HFFc6 (cell line): ENCODE data around the gene TTLL4. TPM values are rescaled to one million over a fixed set of nuclear protein-coding genes. Genes with fewer than 3 reads are reported as not detected.

Experiments
- DNase-seq: peaks from one replicate; pipeline ENCODE4 v3.0.0-alpha.2; 2018
- H3K27ac Mint-ChIP-seq: 2 replicates; pipeline ENCODE4 v1.8.0; 2020; ENCODE audit warnings: mild to moderate bottlenecking, mixed read lengths
- H3K27me3 Mint-ChIP-seq: 2 replicates; pipeline ENCODE4 v1.8.0; 2021; ENCODE audit warnings: mild to moderate bottlenecking, moderate library complexity, mixed read lengths; ENCODE audit not compliant: insufficient read depth
- H3K36me3 Mint-ChIP-seq: 2 replicates; pipeline ENCODE4 v1.8.0; 2021; ENCODE audit warnings: low read depth, mixed read lengths
- H3K4me1 Mint-ChIP-seq: 2 replicates; pipeline ENCODE4 v1.8.0; 2020; ENCODE audit warnings: low read depth, mixed read lengths
- H3K4me3 Mint-ChIP-seq: 2 replicates; pipeline ENCODE4 v1.8.0; 2020; ENCODE audit warnings: mild to moderate bottlenecking, moderate library complexity, mixed read lengths
- H3K9me3 Mint-ChIP-seq: 2 replicates; pipeline ENCODE4 v1.8.0; 2020; ENCODE audit warnings: mild to moderate bottlenecking, mixed read lengths
- CTCF ChIP-seq: fragments of 200-600 bp; sonication (generic); IDR thresholded peaks from 2 replicates; pipeline ENCODE4 v1.5.0; 2021; ENCODE audit warnings: antibody characterized with exemption, mild to moderate bottlenecking
- long read RNA-seq: library from polyadenylated mRNA; unstranded; transcript quantifications from one replicate; pipeline ENCODE4 v2.0.0, GENCODE V29; 2019
- total RNA-seq, 6 experiments: library from RNA; stranded (reverse); fragmentation: NEBNext Ultra II Directional; extraction: Animal tissue kit (Norgen Biotek cat#: 25700); gene quantifications; 2 replicates in 1 of 6; 3 replicates in 5 of 6; pipeline ENCODE4 v1.2.3, GENCODE V29; 2021

The TTLL4 gene
- total RNA-seq: 10 to 100 TPM; 16.1 to 19.6 (median 17.0) TPM
- long read RNA-seq, partial matches to known transcripts: 2 of 5 reads
- long read RNA-seq, other reads (novel, unspliced or antisense): 1 of 5 reads

DNA sequence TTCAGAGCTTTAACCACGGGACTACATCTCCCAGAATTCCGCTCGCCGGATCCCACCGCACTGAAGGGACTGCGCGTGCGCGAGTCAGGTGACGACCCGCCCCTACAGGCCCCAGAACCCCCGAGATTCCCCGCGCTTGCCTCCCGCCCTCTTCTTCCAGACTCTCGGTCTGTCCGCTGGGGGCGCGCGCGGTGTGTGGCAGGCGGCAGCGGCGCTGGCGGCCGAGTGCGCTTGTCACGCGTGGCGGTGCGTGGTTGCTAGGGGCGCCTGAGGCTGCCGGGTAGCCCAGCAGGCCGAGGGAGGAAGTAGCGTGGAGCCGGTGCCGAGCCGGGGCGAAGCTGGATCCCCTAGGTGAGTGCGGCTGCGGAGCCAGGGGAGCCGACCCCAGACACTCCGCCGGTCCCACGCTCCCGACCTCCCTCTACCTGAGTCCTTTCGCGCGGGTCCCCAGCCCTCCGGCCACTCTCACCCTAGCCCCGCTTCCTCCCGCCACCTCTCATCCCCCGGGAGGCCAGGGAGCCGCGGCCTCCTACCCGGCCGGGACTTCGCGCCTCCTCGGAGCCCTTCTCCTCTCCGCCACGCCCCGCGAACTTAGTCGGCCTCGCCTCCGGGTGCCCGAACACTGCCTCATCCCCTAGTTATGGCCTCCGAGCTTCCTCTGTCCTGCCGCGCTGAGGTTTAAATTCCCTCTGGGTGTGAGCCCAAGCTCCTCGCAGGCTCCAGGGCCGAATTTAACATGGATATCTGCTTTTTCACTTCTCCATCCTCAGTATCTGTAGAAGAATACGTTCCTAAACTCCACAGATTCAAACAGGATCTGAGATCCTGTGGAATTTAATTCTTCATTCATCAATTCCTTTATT, at the start of gene TTLL4:
TSS of gene TTLL4 (plus strand) at position 149 of the 863 bp plus-strand sequence. CDS start 26,842 bp downstream, outside the sequence.
- Mint-ChIP-seq H3K36me3 (0 out of 2 replicates have a peak, but pooled peaks cover 2% of the 10 kb centered on the region), H3K4me3 (peak within 1 kb of the TSS; percentile 97), H3K9me3 (no peaks in the 10 kb centered on the region), H3K4me1 (peaks cover 22% of the 10 kb centered on the region), H3K27ac (peak within 1 kb of the TSS; percentile 91), H3K27me3 (no peaks in the 10 kb centered on the region)
- peak; percentile 89 for TF ChIP-seq CTCF
- DNase-seq: peak; percentile 95

DNA sequence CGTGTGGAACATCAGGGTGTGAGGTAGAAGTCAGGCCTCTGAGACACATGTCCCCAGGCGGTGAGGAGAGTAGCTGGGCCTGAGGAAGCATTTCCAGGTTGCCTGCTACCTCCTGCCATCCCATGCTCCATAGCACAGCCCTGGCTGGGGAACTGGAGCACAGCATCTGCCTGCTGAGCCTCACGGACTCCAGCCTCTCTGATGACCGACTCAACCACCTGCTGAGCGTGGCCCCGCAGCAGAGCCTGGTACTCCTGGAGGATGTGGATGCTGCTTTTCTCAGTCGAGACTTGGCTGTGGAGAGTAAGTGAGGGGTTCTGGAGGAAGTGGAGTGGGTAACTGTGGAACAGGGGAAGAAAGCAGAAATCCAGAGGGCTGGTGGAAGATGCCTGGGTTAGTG, 48.3 kb upstream of the TTLL4 start:
- H3K9me3 Mint-ChIP-seq: no peaks in the 10 kb centered on the region
- no peak overlapping the region for H3K4me3 Mint-ChIP-seq
- no peak overlapping the region for H3K27ac Mint-ChIP-seq
- peaks cover 23% of the 10 kb centered on the region for H3K36me3 Mint-ChIP-seq
- H3K27me3 Mint-ChIP-seq: peaks cover 2% of the 10 kb centered on the region; the same call in 1 of the 2 replicates
- peaks cover 22% of the 10 kb centered on the region for H3K4me1 Mint-ChIP-seq
- no peak for DNase-seq
- TF ChIP-seq CTCF: no peak

DNA sequence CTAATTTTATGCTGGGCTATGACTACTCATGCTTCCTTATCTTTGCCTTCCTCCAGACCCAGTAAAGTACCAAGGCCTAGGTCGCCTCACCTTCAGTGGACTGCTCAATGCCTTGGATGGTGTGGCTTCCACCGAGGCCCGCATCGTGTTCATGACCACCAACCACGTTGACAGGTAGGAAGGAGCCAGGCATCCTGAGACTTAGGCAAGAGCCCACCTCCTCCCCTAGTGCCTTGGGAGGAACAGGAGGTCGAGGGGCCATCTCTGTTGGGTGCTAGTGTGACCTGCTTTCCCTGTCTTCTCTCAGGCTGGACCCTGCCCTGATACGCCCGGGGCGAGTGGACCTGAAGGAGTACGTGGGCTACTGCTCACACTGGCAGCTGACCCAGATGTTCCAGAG, 47.8 kb upstream of the TTLL4 start:
- no peak for DNase-seq
- Mint-ChIP-seq H3K27me3 (peaks cover 2% of the 10 kb centered on the region; the same call in 1 of the 2 replicates), H3K4me3 (no peak overlapping the region), H3K36me3 (peaks cover 20% of the 10 kb centered on the region), H3K4me1 (peaks cover 18% of the 10 kb centered on the region), H3K27ac (no peak overlapping the region), H3K9me3 (no peaks in the 10 kb centered on the region)
- TF ChIP-seq CTCF: no peak

DNA sequence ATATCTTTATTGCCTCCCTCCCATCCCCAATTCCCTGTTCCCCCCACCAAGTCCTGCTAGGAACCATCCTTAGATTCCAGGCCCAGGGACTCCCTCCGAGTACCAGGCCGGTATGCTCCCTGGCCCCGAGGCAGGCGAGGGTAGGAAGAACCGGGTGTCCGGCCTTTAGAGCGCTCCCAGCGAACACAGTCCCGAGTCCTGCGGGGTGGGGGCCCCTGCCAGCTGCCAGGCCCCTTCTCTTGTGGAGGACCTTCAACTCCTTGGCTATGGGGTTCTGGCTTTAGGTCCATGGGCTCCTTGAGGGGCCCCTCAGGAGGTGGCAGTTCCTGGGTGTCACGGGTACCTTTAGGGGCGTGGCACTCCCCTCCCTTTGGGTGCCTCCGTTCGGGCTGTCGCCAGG, 46.7 kb upstream of the TTLL4 start:
- Mint-ChIP-seq H3K27me3 (peaks cover 2% of the 10 kb centered on the region; the same call in 1 of the 2 replicates), H3K36me3 (peaks cover 17% of the 10 kb centered on the region), H3K27ac (no peak overlapping the region), H3K4me1 (peaks cover 12% of the 10 kb centered on the region), H3K4me3 (no peak overlapping the region), H3K9me3 (no peaks in the 10 kb centered on the region)
- TF ChIP-seq CTCF: no peak
- no peak for DNase-seq

DNA sequence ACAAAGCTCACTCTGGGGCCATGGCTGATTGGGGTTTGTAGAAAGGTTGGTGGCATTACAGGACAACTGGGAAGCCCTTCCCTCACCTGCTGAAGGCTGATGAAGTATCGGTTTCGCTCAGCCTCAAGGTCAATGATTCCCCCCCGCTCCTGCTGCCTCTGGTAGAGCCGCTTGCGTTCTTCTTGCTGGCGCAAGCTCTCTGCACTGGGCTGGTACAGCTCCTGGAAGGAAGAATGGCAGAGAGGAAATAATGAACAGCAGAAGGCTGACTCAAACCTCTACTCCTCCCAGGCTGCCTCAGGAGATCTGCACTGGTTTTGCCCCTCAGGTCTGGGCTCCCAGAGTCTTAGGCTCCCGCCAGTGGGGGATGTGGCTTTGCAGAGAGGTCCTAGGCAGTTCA, 46.0 kb upstream of the TTLL4 start:
- Mint-ChIP-seq H3K27me3 (peaks cover 2% of the 10 kb centered on the region; the same call in 1 of the 2 replicates), H3K27ac (no peak overlapping the region), H3K36me3 (peaks cover 17% of the 10 kb centered on the region), H3K9me3 (no peaks in the 10 kb centered on the region), H3K4me3 (no peak overlapping the region), H3K4me1 (peaks cover 11% of the 10 kb centered on the region)
- TF ChIP-seq CTCF: no peak
- DNase-seq: no peak
